ENCODE data around the gene STAC.

STAC gene

GRCh38 chr3:36380221-36381031, at the start of gene STAC:
TSS of gene STAC (plus strand) at chr3:36380504. CDS start at chr3:36380644, 140 bp downstream.
- no peak for DNase-seq (ENCODE audit: low read depth)

- DNase-seq (ENCODE audit: low read depth), result no peak
Observed at GRCh38 chr3:36332139-36332538, 48.2 kb upstream of the STAC start.

- DNase-seq (ENCODE audit: low read depth), result no peak
Observed at GRCh38 chr3:36362216-36362615, 18.1 kb upstream of the STAC start.

- DNase-seq (ENCODE audit: low read depth), result no peak
Observed at GRCh38 chr3:36362973-36363372, 17.3 kb upstream of the STAC start.

- DNase-seq (ENCODE audit: low read depth), result no peak
Observed at GRCh38 chr3:36364260-36364659, 16.0 kb upstream of the STAC start.

- DNase-seq (ENCODE audit: low read depth), result no peak
Observed at GRCh38 chr3:36365829-36366228, 14.5 kb upstream of the STAC start.

- DNase-seq (ENCODE audit: low read depth), result no peak
Observed at GRCh38 chr3:36366308-36366707, 14.0 kb upstream of the STAC start.

GRCh38 chr3:36367912-36368573, 12.3 kb upstream of the STAC start:
- no peak for DNase-seq (ENCODE audit: low read depth)

- DNase-seq (ENCODE audit: low read depth), result no peak
Observed at GRCh38 chr3:36372534-36372935, 7.8 kb upstream of the STAC start.

GRCh38 chr3:36373084-36373483, 7.2 kb upstream of the STAC start:
- DNase-seq (ENCODE audit: low read depth), result no peak

- DNase-seq (ENCODE audit: low read depth), result no peak
Observed at GRCh38 chr3:36373666-36374065, 6.6 kb upstream of the STAC start.

- no peak for DNase-seq (ENCODE audit: low read depth)
Observed at GRCh38 chr3:36379872-36380220, 458 bp upstream of the STAC start.

GRCh38 chr3:36381311-36381956, 1.1 kb downstream of the STAC start:
- no peak for DNase-seq (ENCODE audit: low read depth)

- DNase-seq (ENCODE audit: low read depth), result no peak
Observed at GRCh38 chr3:36393563-36393962, 13.3 kb downstream of the STAC start.

GRCh38 chr3:36394176-36394575, 13.9 kb downstream of the STAC start:
- DNase-seq (ENCODE audit: low read depth), result no peak

- no peak for DNase-seq (ENCODE audit: low read depth)
Observed at GRCh38 chr3:36397841-36398240, 17.5 kb downstream of the STAC start.

- DNase-seq (ENCODE audit: low read depth), result no peak
Observed at GRCh38 chr3:36399933-36400332, 19.6 kb downstream of the STAC start.

GRCh38 chr3:36401056-36401455, 20.8 kb downstream of the STAC start:
- DNase-seq (ENCODE audit: low read depth), result no peak

- no peak for DNase-seq (ENCODE audit: low read depth)
Observed at GRCh38 chr3:36403661-36404060, 23.4 kb downstream of the STAC start.

GRCh38 chr3:36405190-36405589, 24.9 kb downstream of the STAC start:
- DNase-seq (ENCODE audit: low read depth), result no peak

- DNase-seq (ENCODE audit: low read depth), result no peak
Observed at GRCh38 chr3:36408146-36408545, 27.8 kb downstream of the STAC start.

- no peak for DNase-seq (ENCODE audit: low read depth)
Observed at GRCh38 chr3:36409862-36410261, 29.6 kb downstream of the STAC start.

GRCh38 chr3:36411587-36411986, 31.3 kb downstream of the STAC start:
- DNase-seq (ENCODE audit: low read depth), result no peak

Data from stimulated activated CD4-positive, alpha-beta T cell treated with anti-CD3 and anti-CD28 coated beads, Interleukin-2, amount 100 ng/mL, for 4 hours (primary cell).